ENCODE data around the gene OR3A3.
A peak's percentile ranks its signal among the peaks of the same experiment; 100 is the strongest.
"Not testable (repeated sequence)": the region's sequence is repeated elsewhere in the genome, so short reads cannot be mapped to it uniquely, and the experiment has no call there.

Gene OR3A3

DNA sequence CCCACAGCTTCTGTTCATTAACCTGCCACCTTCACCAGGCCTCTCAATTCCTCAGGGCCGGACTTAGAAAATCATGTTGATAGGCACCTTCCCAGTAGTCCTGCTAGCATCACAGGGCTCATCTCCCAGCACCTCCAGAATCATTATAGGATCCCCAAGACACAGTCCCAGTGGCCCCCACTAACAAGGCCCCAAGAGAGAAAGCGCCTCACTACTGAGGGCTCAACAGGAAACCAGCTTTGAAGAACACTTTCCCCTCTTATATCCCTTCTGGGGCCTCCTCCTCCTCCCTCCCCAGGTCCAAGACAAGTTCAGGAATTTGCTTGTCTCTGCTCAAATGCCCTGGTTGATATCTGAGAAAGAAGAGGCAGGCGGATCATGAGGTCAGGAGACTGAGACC lies at the start of gene OR3A3:
Gene OR3A3 (plus strand): TSS at position 301 of the 400 bp plus-strand sequence.
- no peak for DNase-seq

DNA sequence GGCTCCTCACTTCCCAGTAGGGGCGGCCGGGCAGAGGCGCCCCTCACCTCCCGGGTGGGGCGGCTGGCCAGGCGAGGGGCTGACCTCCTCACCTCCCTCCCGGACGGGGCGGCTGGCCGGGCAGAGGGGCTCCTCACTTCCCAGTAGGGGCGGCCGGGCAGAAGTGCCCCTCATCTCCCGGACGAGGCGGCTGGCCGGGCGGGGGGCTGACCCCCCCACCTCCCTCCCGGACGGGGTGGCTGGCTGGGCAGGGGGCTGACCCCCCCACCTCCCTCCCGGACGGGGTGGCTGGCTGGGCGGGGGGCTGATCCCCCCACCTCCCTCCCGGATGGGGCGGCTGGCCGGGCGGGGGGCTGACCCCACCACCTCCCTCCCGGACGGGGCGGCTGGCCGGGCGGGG lies 40.0 kb upstream of the OR3A3 start:
- DNase-seq, result not testable (repeated sequence)

DNA sequence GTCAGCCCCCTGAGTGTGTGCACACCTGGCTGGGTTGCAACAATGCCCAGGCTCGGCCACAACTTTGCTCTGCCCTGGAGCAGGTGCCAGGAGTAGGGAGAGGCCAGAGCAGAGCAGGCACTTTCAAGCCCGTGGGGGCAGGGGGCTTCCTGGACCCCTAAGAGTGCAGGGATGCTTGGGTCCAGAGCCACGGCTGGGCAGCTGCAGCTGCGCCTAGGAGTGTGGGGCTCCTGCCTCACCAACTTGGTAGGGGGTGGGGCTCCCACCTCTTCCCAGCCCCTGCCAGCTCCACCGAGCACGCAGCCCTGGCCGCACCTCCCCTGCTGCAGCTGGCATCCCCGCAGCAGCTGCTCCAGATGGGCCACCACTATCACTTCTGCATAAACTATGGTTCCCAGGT lies 32.8 kb upstream of the OR3A3 start:
- no peak for DNase-seq

DNA sequence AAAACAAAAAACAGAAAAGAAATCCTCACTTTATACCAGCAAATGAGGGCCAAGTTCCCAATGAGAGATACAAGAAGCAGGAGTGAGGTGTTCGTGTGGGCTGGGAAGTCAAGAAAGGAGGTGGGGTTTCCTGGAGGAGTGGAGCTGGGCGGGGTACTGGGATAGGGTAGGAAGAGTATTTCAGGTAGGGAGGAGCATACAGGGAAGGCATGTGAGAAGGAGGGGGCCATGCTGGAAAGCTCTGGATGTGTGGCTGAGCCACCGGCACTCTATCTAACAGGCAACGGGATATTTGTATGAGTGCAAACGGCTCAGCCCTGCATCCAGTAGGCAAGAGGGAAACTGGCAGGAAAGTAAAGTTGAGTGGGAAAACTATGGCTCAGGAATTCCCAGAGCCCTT lies 29.2 kb upstream of the OR3A3 start:
- no peak for DNase-seq

DNA sequence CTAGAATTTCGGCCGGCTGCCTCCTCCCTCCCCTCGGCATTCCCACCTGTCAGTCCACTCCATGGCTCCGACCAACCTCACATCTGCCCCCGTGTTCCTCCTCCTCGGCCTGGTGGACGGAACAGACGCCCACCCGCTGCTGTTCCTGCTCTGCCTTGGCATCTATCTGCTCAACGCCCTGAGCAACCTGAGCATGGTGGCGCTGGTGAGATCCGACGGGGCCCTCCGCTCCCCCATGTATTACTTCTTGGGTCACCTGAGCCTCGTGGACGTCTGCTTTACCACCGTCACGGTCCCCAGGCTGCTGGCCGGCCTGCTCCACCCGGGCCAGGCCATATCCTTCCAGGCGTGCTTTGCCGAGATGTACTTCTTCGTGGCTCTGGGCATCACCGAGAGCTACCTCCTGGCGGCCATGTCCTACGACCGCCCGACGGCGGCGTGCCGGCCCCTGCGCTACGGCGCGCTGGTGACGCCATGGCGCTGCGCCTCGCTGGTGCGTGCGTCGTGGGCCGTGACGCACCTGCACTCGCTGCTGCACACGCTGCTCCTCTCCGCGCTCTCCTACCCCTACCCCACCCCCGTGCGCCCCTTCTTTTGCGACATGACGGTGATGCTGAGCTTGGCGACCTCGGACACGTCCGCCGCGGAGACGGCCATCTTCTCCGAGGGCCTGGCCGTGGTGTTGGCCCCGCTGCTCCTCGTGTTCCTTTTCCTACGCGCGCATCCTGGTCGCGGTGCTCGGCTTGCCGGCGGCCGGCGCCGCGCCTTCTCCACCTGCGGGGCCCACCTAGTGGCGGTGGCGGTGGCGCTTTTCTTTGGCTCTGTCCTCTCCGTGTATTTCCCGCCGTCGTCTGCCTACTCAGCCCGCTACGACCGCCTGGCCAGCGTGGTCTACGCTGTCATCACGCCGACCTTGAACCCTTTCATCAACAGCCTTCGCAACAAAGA lies 25.0 kb upstream of the OR3A3 start, which contains the start of gene OR3A2:
Gene OR3A2 (minus strand): TSS at position 440 of the 948 bp plus-strand sequence.
- DNase-seq, result peak; percentile 42

DNA sequence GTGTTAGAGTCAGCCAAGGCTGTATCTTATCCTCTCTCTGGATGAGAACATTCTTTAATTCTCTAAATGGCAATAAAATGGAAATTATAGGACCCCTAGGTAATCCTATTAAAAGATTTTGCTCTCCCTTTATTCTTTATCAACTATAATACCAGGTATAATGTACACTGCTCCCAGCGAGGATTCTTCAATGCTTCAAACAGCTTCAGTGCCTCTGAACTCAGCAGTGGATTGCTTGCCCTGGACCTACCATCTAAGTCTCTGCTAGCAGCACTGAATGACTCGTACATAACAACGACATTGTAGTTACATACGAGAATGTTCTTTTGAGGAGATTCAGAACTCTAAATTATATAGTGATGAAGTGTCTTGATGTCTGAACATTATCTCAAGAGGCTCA lies 21.4 kb upstream of the OR3A3 start:
- no peak for DNase-seq

DNA sequence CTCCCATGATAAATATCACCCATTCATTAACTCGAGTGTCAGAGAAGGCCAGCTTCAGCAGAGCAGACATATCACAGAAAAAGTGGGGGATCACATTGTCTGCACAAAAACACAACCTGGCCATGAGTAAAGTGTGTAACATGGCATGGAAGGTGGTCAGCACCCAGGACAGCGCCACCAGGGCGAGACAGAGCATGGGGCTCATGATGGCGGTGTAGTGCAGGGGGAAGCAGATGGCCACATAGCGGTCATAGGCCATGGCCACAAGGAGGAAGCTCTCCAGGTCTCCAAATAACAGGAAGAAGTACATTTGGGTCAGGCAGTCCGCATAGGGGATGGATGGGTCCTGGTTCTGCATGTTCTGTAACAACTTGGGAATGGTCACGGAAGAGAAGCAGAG lies 13.4 kb upstream of the OR3A3 start:
- DNase-seq, result not testable (repeated sequence)

DNA sequence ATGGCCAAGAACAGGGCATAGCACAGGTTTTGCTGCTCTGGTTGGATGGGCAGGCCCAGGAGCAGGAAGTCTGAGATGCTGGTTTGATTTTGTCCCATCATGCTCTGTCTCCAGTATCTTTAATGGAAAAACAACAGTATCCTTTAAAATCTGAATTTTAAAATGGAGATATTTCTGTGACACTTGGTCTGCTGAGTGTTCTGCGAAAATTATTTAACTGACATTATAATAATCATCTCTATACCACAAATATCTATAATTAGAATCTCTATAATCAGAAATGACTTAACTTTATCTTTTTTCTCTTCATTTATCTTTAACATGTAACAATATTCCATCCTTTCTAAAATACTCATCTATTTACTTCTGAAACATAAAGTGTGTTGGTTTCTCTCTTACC lies 12.9 kb upstream of the OR3A3 start, which contains the start of gene OR1E1:
Gene OR1E1 (minus strand): TSS at position 101 of the 400 bp plus-strand sequence. CDS start 0 bp downstream, at position 101.
- DNase-seq, result no peak

DNA sequence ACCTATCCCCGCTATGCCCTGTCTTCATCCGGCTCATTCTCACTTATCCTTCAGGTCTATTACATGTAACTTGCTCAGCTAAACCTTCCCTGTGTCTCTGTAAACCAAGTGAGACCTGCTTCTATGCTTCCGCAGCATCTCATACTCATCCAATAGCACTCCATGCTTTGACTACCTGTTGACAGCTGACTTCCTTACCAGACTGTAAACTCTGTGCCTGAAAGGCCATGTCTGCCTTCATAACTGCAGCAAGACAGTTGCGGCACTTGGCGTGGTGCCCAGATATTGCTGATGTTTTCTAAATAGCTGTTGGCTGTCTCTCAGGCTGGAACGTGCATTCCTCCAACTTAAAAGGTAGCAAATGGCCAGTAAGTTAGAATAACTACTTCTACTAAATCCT lies 11.1 kb upstream of the OR3A3 start:
- DNase-seq, result no peak

DNA sequence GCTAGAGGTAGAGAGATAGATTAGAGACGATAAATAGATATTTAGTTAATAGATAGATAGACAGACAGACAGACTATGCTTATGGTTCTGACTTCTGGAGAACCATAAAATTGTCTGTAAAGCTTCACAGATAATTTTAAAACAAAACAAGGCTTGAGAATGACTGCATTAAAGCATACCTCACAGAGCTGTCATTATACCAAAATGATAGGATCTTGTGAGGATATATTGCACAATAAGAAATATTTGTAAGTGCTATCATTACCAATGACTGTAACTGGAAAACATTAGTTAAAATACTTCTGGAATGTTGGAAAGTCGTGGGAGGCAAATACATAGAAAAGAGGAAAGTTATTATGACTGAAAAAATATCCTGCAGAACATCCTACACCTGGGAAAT lies 9.4 kb upstream of the OR3A3 start:
- no peak for DNase-seq

DNA sequence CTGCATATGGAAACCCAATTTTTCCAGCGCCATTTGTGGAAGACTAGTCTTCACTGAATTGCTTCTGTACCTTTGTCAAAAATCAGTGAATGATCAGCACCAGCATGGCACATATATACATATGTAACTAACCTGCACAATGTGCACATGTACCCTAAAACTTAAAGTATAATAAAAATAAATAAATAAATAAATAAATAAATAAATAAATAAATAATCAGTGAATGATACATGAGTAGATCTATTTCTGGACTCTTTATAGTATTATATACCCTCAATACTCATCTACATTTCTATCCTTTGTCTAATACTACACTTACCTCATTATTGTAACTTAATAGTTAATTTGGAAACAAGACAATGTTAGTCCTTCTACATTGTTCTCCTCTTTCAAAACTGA lies 7.3 kb upstream of the OR3A3 start:
- DNase-seq, result not testable (repeated sequence)

DNA sequence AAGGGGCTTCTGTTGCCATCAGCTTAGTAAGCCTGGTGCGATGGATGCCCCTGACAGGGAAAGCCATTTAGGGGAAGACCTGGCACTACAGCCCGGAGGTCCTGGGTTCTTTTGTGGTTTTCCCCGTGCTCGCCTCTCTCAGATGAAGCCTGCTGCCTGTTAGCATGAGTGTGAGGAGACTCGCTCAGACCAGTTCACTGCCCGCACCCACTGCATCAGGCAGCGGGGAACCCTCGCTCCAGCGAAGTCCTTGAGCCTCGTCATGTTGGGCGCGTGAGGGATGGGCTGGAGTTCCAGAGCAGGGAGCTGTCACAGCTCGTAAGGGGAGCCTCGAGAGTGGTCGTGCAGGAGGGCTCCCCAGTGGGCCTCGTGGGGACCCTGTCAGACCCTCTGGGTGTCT lies 1.0 kb downstream of the OR3A3 start:
- DNase-seq, result not testable (repeated sequence)

DNA sequence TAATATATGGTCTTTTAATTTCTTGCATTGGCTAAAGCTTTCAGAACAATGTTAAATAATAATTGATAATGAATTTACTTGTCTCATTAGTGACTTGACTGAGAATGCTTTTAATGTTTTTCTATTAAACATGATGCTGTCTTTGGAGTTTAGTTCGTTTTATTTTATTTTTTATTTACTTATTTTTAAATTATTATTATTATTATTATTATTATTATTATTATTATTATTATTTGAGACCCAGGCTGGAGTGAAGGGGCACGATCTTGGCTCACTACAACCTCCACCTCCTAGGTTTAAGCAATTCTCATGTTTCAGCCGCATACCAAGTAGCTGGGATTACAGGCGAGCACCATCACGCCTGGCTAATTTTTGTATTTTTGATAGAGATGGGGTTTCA lies 4.4 kb downstream of the OR3A3 start:
- no peak for DNase-seq

DNA sequence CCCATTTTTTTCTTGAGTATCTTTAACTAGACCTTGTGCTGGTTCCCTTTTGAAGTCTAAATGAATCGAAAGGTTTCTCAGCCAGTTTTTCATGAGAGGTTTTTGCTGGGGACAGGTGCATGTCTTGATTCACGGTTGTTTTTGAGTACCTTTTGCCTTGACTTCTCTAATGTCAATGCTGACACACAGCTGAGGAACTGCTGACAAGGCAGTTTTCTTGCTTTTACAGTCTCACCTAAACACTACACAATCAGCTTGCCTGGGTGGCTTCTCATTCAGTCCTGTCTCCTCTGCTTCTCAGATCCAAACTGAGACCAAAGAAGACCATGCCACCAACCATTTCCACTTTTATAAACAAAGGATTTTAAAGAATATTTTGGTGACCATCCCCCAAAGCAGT lies 7.1 kb downstream of the OR3A3 start:
- no peak for DNase-seq

DNA sequence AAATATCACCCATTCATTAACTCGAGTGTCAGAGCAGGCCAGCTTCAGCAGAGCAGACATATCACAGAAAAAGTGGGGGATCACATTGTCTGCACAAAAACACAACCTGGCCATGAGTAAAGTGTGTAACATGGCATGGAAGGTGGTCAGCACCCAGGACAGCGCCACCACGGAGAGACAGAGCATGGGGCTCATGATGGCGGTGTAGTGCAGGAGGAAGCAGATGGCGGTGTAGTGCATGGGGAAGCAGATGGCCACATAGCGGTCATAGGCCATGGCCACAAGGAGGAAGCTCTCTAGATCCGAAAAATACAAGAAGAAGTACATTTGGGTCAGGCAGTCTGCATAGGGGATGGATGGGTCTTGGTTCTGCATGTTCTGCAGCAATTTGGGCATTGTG lies 22.0 kb downstream of the OR3A3 start:
- not testable (repeated sequence) for DNase-seq

DNA sequence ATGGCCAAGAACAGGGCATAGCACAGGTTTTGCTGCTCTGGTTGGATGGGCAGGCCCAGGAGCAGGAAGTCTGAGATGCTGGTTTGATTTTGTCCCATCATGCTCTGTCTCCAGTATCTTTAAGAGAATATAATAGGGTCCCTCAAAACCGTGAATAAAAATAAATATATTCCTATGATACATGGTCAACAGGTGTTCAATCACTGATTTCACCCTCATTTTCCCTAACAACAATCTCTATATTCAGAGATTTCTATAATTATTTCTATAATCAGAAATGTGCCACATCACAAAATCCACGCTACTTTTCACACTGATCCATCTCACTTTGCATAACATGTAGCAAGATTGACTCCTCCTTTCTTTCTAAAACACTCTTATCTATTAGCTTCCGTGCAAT lies 22.6 kb downstream of the OR3A3 start, which contains the start of gene OR1E2:
Gene OR1E2 (minus strand): TSS at position 101 of the 400 bp plus-strand sequence. CDS start 0 bp downstream, at position 101.
- DNase-seq, result no peak

DNA sequence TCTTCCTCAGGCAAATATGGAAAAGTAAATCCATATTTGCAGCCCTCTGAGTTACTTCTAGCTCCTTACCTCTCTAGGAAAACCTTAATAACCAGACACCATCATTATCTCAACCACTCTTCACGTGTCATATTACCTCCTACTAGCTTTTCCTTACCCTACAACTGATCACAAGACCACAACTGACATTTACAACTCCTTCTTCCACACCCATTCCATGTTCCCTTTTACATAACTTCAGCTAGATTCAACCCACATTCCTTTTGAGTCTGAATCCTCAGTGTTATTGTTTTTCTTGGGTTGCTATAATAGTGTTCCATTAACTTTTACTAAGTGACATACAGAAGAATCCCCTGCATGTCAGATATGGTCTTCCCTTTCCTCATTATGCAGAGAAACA lies 27.2 kb downstream of the OR3A3 start:
- DNase-seq, result no peak

DNA sequence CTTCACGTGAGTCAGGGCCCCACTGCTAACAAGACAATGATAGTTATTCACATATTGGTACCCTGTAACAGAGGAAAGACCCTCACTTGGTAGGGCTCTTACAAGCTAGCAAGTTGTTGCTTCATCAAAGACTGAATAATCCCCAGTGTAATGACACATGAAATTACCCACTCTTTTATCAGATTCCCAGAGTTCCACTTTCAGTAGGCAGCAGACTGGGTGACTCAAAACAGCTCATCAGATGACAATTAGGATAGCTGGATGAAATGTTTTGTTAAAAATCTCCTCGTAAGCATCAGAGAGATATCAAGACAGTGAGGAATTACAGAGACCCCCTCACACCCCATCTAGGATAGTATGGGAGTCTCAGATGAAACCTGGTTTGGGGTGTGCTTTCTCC lies 29.3 kb downstream of the OR3A3 start:
- DNase-seq, result no peak

DNA sequence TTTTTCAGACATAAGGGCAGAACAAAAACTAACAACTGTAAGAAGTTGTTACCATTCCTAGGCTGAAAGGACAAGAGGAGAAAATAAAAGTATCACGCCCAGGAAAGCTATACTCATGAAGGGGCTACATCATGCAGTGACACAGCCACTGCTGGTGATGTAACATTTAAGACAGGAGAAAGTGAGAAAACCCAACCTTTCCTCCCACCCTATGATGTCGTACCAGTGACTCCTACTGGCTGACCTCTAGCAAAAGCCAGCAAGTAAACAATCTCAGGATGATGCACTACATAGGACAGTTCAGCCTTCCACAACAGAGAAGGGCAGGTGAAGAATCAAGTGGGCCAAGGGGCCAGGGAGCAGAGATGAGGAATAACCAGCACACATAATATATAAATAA lies 36.5 kb downstream of the OR3A3 start:
- DNase-seq, result no peak

DNA sequence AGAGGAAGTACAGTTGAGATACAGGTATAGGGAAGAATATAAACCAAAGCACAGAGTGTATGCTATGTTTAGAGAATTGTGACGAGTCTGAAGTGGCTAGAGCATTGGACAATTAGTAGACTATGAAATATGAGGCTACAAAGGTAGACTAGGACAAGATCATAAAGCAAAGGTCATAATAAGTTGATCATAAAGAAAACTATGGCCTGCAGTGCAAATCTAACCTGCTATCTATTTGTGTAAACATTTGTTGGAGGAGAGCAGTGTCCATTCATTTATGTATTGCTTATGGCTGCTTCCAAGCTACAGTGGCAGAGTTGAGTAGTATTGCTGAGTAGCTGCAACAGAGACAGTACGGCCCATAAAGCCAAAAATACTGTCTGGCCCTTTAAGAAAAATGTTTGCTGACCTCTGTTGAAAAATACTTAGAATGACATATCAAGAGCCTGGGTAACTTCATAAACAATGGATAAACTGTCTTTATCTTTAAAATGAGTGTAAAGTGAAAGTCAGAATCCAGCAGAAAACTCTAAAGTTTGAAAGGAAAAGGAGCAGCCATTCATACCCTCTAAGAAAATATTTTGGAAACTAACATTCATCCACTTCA lies 37.0 kb downstream of the OR3A3 start:
- no peak for DNase-seq

DNA sequence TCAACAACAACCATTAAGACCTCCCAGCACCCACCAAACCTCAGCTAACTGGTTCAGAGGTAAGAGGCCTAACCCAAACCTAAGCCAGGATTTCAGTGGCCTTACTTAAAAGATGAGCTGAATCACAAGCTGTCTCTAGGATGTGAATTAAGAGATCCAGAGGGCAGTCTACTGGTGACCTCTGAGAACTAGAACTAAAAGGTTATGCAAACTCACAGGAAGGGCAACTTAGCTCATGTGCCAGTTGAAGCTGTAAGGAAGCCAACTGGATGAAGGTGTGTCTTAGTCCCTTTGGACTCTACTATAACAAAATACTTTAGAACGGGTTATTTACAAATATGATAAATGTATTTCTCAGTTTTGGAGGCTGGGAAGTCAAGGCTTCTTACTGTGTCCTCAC lies 55.2 kb downstream of the OR3A3 start:
- not testable (repeated sequence) for DNase-seq

DNA sequence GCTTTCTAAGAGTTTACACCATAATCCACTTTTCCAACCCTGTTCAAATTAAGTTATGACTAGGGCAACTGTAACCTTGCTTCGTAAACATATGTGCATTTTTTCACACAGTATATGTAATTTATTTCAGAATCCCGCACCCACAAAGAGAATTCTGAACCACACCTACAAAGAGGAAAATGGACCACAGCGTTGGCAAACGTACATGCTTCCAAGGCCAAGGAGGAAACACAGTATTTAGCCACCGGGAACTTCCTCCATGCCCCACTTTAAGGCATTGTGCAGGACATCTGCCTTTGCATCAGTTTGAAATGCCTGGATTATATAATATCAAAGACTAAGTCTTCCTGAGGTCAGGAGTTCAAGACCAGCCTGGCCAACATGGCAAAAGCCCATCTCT lies 58.4 kb downstream of the OR3A3 start:
- DNase-seq, result no peak

DNA sequence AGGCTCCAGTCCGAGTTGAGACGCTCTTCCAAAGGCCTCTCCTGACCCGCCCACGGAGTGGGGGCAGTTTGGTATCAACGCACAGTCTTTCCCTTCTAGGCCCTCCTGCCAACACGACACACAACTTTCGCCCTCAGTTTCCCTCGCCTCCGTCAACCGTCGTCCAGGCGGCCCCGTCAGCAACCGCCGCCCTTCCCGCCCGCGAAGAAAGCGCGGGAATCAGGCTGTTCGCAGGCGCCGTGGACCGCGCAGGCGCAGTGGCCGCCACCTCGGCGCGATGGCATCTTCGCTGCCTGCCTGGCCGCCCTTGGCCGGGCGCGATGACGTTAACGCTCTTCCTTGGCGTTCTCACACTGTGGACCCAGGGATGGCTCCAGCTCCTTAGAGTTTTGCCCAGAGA lies 60.4 kb downstream of the OR3A3 start, which contains the start of gene SPATA22:
Gene SPATA22 (minus strand): TSS at position 221 of the 400 bp plus-strand sequence. CDS start 2,494 bp downstream, outside the sequence.
- no peak for DNase-seq

DNA sequence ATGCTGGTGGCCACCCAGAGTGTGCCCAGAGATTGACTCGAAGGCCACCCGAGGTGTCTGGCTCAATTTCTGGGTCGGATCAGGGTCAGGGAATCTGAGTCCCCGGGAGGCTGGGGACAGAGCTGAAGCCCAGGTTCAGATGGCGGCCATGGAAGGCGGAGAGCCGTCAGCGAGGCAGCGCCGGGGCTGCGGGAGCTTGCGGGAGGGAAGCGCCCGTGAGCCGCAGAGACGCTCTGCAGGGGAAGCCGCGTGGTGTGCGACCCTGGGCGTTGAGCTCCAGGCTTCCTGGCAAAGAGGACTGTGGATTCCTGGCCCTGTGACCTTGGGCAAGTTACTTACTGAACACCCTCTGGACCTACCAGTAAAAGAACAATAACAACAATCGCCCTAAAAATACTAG lies 61.0 kb downstream of the OR3A3 start:
- no peak for DNase-seq
